PC-3 (cell line): Measurements from ENCODE around the gene RBM15B.

ENCODE experiments used
- CTCF ChIP-seq: fragments of 300-600 bp; sonication (generic); conservative IDR thresholded peaks from 2 replicates; pipeline ENCODE4 v1.5.1; 2017; ENCODE audit warnings: antibody characterized with exemption, low read depth, mild to moderate bottlenecking, low read length
- EZH2phosphoT487 ChIP-seq: fragments of 300-600 bp; sonication (generic); IDR thresholded peaks from 2 replicates; pipeline ENCODE4 v1.6.1; 2018; ENCODE audit warnings: mild to moderate bottlenecking, antibody characterized with exemption, low read length, borderline replicate concordance

- TF ChIP-seq CTCF (no peak), EZH2phosphoT487 (no peak)
Measured at GRCh38 chr3:51400166-51400565, 9.1 kb downstream of the RBM15B start.
